PFSK-1 (cell line): ENCODE measurements around the gene BICRA.

Experiments
- POLR2AphosphoS5 ChIP-seq: IDR thresholded peaks from 2 replicates; pipeline ENCODE4 v1.6.1; 2012; ENCODE audit warnings: low read depth, mild to moderate bottlenecking, control low read depth, low read length, moderate library complexity
- SIN3A ChIP-seq: IDR thresholded peaks from 2 replicates; pipeline ENCODE4 v1.6.1; 2012; ENCODE audit warnings: mild to moderate bottlenecking, low read length, moderate library complexity, borderline replicate concordance; ENCODE audit not compliant: insufficient read depth
- TAF1 ChIP-seq: IDR thresholded peaks from 2 replicates; pipeline ENCODE4 v1.6.1; 2012; ENCODE audit warnings: low read length, control low read depth, borderline replicate concordance; ENCODE audit not compliant: insufficient read depth
- TF ChIP-seq, protein P1 (sequence below), 2 experiments: IDR thresholded peaks; 2 replicates each; pipeline versions ENCODE4 v1.6.1 to v1.8.0; 2011 to 2012; ENCODE audit warnings: low read depth in 2 of 2, low read length in 2 of 2, control low read depth in 1 of 2, inconsistent platforms in 1 of 2, mild to moderate bottlenecking in 1 of 2, moderate library complexity in 1 of 2; ENCODE audit not compliant: insufficient read depth in 1 of 2

DNA sequence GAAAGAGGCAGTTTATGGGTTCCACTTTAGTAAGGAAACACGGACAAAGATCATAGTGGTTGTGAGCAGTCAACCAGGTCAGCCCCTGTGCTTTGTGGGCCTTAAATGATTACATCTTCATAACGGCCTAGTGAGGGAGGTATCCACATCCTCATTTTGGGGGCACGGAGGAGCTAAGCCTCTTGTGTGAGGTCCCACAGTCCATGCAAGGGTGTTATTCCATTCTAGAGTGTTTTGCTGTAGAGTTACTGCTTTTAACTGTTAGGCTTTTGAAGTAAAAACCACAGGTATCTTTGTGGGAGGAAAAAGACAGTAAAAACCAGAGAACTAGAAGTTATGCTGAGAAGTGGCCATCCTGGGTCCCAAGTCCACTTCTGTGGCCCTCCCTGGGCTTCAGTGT lies 140.4 kb downstream of the BICRA start:
- TF ChIP-seq POLR2AphosphoS5 (no peak), TAF1 (no peak), SIN3A (no peak)
- TF ChIP-seq, protein P1, sequence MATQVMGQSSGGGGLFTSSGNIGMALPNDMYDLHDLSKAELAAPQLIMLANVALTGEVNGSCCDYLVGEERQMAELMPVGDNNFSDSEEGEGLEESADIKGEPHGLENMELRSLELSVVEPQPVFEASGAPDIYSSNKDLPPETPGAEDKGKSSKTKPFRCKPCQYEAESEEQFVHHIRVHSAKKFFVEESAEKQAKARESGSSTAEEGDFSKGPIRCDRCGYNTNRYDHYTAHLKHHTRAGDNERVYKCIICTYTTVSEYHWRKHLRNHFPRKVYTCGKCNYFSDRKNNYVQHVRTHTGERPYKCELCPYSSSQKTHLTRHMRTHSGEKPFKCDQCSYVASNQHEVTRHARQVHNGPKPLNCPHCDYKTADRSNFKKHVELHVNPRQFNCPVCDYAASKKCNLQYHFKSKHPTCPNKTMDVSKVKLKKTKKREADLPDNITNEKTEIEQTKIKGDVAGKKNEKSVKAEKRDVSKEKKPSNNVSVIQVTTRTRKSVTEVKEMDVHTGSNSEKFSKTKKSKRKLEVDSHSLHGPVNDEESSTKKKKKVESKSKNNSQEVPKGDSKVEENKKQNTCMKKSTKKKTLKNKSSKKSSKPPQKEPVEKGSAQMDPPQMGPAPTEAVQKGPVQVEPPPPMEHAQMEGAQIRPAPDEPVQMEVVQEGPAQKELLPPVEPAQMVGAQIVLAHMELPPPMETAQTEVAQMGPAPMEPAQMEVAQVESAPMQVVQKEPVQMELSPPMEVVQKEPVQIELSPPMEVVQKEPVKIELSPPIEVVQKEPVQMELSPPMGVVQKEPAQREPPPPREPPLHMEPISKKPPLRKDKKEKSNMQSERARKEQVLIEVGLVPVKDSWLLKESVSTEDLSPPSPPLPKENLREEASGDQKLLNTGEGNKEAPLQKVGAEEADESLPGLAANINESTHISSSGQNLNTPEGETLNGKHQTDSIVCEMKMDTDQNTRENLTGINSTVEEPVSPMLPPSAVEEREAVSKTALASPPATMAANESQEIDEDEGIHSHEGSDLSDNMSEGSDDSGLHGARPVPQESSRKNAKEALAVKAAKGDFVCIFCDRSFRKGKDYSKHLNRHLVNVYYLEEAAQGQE (IDR thresholded peaks at IDR 0.05; ENCODE audit: insufficient read depth in 1 of 2, low read depth in 2 of 2, low read length in 2 of 2): no peak
